ELR (cell line): Measurements from ENCODE around the gene CLUH.
"Not testable (repeated sequence)": the region's sequence is repeated elsewhere in the genome, so short reads cannot be mapped to it uniquely, and the experiment has no call there.

Experiments
- DNase-seq: peaks from one replicate; pipeline ENCODE4 v3.0.0-alpha.2; 2015; ENCODE audit warnings: low read depth

Gene CLUH

GRCh38 chr17:2688351-2689342, 22.9 kb downstream of the CLUH start:
- DNase-seq, result peak; percentile 24

- DNase-seq, result no peak
These were observed 24.5 kb downstream of the CLUH start for GRCh38 chr17:2687074-2687418.

- DNase-seq, result no peak
These were observed 25.9 kb downstream of the CLUH start for GRCh38 chr17:2685696-2686095.

- DNase-seq, result no peak
These were observed 27.0 kb downstream of the CLUH start for GRCh38 chr17:2684549-2684948.

- DNase-seq, result no peak
These were observed 27.7 kb downstream of the CLUH start for GRCh38 chr17:2683912-2684311.

GRCh38 chr17:2682176-2682938, 29.2 kb downstream of the CLUH start:
- DNase-seq, result no peak

GRCh38 chr17:2681650-2682049, 29.9 kb downstream of the CLUH start:
- no peak for DNase-seq

- no peak for DNase-seq
These were observed 30.6 kb downstream of the CLUH start for GRCh38 chr17:2680961-2681360.

GRCh38 chr17:2679247-2679646, 32.3 kb downstream of the CLUH start:
- not testable (repeated sequence) for DNase-seq

GRCh38 chr17:2672026-2672425, 39.5 kb downstream of the CLUH start:
- DNase-seq, result no peak

- not testable (repeated sequence) for DNase-seq
These were observed 51.2 kb downstream of the CLUH start for GRCh38 chr17:2660410-2660809.

GRCh38 chr17:2659337-2659736, 52.2 kb downstream of the CLUH start:
- peak; percentile 58 for DNase-seq

- peak; percentile 45 for DNase-seq
These were observed 55.3 kb downstream of the CLUH start for GRCh38 chr17:2656283-2656682.

- no peak for DNase-seq
These were observed 56.0 kb downstream of the CLUH start for GRCh38 chr17:2655546-2655945.

- not testable (repeated sequence) for DNase-seq
These were observed 58.7 kb downstream of the CLUH start for GRCh38 chr17:2652911-2653310.

- no peak for DNase-seq
These were observed 62.4 kb downstream of the CLUH start for GRCh38 chr17:2649191-2649590.

- no peak for DNase-seq
These were observed 63.6 kb downstream of the CLUH start for GRCh38 chr17:2647957-2648356.

GRCh38 chr17:2644971-2645370, 66.6 kb downstream of the CLUH start:
- DNase-seq, result no peak
